Panc1 (cell line): ENCODE data around the gene RHEX. TPM values are rescaled to one million over a fixed set of nuclear protein-coding genes. Genes with fewer than 3 reads are reported as not detected.

Source experiments
- ATAC-seq: fragments of 200-7000 bp; cut with Tn5 transposase; 2 replicates; pipeline ENCODE4 v1.9.1; 2020; ENCODE audit warnings: mild to moderate bottlenecking, moderate library complexity
- BruUV-seq: library from RNA; stranded (reverse); fragments of 400-500 nt; replicated peaks from 2 replicates; lab custom pipeline; 2021; lab: Mats Ljungman, UMichigan
- CTCF ChIA-PET: fragments of 300-600 bp; sonication (Branson Sonifier 250); formaldehyde crosslinking; loops from one replicate; lab custom pipeline; 2022; ENCODE audit warnings: antibody characterized with exemption; lab: Charles Lee
- POLR2A ChIA-PET: fragments of 300-600 bp; sonication (Branson Sonifier 250); formaldehyde crosslinking; loops from one replicate; lab custom pipeline; 2022; ENCODE audit warnings: antibody characterized with exemption; lab: Charles Lee
- DNase-seq: peaks from one replicate; pipeline ENCODE4 v3.0.0-alpha.2; 2010; ENCODE audit warnings: low read depth, low spot score
- H3K27ac ChIP-seq: 2 replicates; pipeline ENCODE4 v1.5.1; 2011; ENCODE audit warnings: mild to moderate bottlenecking, low read length, inconsistent platforms
- H3K27me3 ChIP-seq: fragments of 200-500 bp; sonication (Bioruptor generic); 2 replicates; pipeline ENCODE4 v1.6.0; 2014; ENCODE audit warnings: low read length, inconsistent platforms; ENCODE audit not compliant: control insufficient read depth, insufficient read depth
- H3K36me3 ChIP-seq: fragments of 200-500 bp; sonication (Bioruptor generic); 2 replicates; pipeline ENCODE4 v1.5.1; 2014; ENCODE audit warnings: inconsistent platforms, mild to moderate bottlenecking, low read length, moderate library complexity; ENCODE audit not compliant: control insufficient read depth, insufficient read depth
- H3K4me1 ChIP-seq: 2 replicates; pipeline ENCODE4 v1.5.1; 2011; ENCODE audit warnings: inconsistent platforms, mild to moderate bottlenecking, low read length, moderate library complexity; ENCODE audit not compliant: control insufficient read depth, insufficient read depth
- H3K4me3 ChIP-seq, 2 experiments: 2 replicates each; pipeline ENCODE4 v1.5.1; 2011 to 2012; ENCODE audit warnings: low read depth in 2 of 2, low read length in 2 of 2, mild to moderate bottlenecking in 2 of 2, inconsistent platforms in 1 of 2, moderate library complexity in 1 of 2
- H3K9me3 ChIP-seq: fragments of 200-500 bp; sonication (Bioruptor generic); 2 replicates; pipeline ENCODE4 v1.5.1; 2014; ENCODE audit warnings: low read depth, mild to moderate bottlenecking, inconsistent platforms, low read length, moderate library complexity; ENCODE audit not compliant: control insufficient read depth, insufficient read depth
- CTCF ChIP-seq: fragments of 450-650 bp; IDR thresholded peaks from 2 replicates; pipeline ENCODE4 v1.5.1; 2017; ENCODE audit warnings: mild to moderate bottlenecking
- POLR2AphosphoS5 ChIP-seq: IDR thresholded peaks from 2 replicates; pipeline ENCODE4 v1.6.1; 2012; ENCODE audit warnings: mild to moderate bottlenecking, low read depth, low read length, moderate library complexity
- SIN3A ChIP-seq: IDR thresholded peaks from 2 replicates; pipeline ENCODE4 v1.6.1; 2012; ENCODE audit warnings: low read depth, mild to moderate bottlenecking, low read length, moderate library complexity, borderline replicate concordance; ENCODE audit not compliant: insufficient read depth
- TCF7L2 ChIP-seq: IDR thresholded peaks from 2 replicates; pipeline ENCODE4 v1.6.1; 2011; ENCODE audit warnings: mild to moderate bottlenecking, low read depth, low read length, inconsistent platforms
- in situ Hi-C: cut with HindIII; loops from 2 replicates; pipeline ENCODE4 v1.10.0; 2016; ENCODE audit warnings: low sequenced_read_pairs, low pct_unique_long_range_greater_than_20kb
- intact Hi-C: fragments of 100-400 bp; cut with micrococcal nuclease; formaldehyde crosslinking; loops from one replicate; pipeline ENCODE4 v1.10.0; 2022; ENCODE audit not compliant: unreplicated experiment
- total RNA-seq: library from RNA; stranded (reverse); gene quantifications from one replicate; pipeline ENCODE4 v1.2.1, GENCODE V29; 2021; ENCODE audit not compliant: unreplicated experiment
- TF ChIP-seq, protein P1 (sequence below), 2 experiments: IDR thresholded peaks; 2 replicates each; pipeline ENCODE4 v1.6.1; 2011 to 2012; ENCODE audit warnings: low read depth in 2 of 2, control low read depth in 1 of 2, low read length in 1 of 2, mild to moderate bottlenecking in 1 of 2, moderate library complexity in 1 of 2; ENCODE audit not compliant: insufficient read depth in 1 of 2

RHEX gene
- total RNA-seq, 1 experiment from 2014 or later, result not detected

- CTCF ChIA-PET, result no interaction called here
Measured at GRCh38 chr1:206065547-206066145, 12.7 kb downstream of the RHEX start.

GRCh38 chr1:206066479-206067171 is 13.7 kb downstream of the RHEX start:
- H3K9me3 ChIP-seq, result no peaks in the 10 kb centered on the region
- no peak overlapping the region for H3K27ac ChIP-seq
- intact Hi-C loops (no loop called here), in situ Hi-C loops (no loop called here)
- CTCF ChIA-PET, result interaction anchor here (0.5 kb wide), 1 partner anchor 34 kb away, joined by 4 read pairs; no protein-coding TSS in a partner anchor
- BruUV-seq, result no TSS peak
- H3K36me3 ChIP-seq, result no peaks in the 10 kb centered on the region
- ATAC-seq, result no peak
- no peak for TF ChIP-seq POLR2AphosphoS5
- TF ChIP-seq, protein P1, sequence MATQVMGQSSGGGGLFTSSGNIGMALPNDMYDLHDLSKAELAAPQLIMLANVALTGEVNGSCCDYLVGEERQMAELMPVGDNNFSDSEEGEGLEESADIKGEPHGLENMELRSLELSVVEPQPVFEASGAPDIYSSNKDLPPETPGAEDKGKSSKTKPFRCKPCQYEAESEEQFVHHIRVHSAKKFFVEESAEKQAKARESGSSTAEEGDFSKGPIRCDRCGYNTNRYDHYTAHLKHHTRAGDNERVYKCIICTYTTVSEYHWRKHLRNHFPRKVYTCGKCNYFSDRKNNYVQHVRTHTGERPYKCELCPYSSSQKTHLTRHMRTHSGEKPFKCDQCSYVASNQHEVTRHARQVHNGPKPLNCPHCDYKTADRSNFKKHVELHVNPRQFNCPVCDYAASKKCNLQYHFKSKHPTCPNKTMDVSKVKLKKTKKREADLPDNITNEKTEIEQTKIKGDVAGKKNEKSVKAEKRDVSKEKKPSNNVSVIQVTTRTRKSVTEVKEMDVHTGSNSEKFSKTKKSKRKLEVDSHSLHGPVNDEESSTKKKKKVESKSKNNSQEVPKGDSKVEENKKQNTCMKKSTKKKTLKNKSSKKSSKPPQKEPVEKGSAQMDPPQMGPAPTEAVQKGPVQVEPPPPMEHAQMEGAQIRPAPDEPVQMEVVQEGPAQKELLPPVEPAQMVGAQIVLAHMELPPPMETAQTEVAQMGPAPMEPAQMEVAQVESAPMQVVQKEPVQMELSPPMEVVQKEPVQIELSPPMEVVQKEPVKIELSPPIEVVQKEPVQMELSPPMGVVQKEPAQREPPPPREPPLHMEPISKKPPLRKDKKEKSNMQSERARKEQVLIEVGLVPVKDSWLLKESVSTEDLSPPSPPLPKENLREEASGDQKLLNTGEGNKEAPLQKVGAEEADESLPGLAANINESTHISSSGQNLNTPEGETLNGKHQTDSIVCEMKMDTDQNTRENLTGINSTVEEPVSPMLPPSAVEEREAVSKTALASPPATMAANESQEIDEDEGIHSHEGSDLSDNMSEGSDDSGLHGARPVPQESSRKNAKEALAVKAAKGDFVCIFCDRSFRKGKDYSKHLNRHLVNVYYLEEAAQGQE (IDR thresholded peaks at IDR 0.05; ENCODE audit: insufficient read depth in 1 of 2, low read depth in 2 of 2, low read length in 1 of 2), result no peak
- TF ChIP-seq SIN3A, result no peak
- no peak for TF ChIP-seq TCF7L2
- no peak for TF ChIP-seq CTCF
- POLR2A ChIA-PET, result no interaction called here
- no peak overlapping the region for H3K4me3 ChIP-seq
- H3K27me3 ChIP-seq, result no peaks in the 10 kb centered on the region; the same call in 1 of the 2 replicates
- no peaks in the 10 kb centered on the region for H3K4me1 ChIP-seq
- no peak for DNase-seq

More at GRCh38 chr1:206065547-206066145, 12.7 kb downstream of the RHEX start:
- intact Hi-C loops (no loop called here), in situ Hi-C loops (no loop called here)
- H3K4me3 ChIP-seq, result no peak overlapping the region
- no peaks in the 10 kb centered on the region for H3K36me3 ChIP-seq
- no peaks in the 10 kb centered on the region; the same call in 1 of the 2 replicates for H3K27me3 ChIP-seq
- ATAC-seq, result no peak
- no peaks in the 10 kb centered on the region for H3K9me3 ChIP-seq
- no peak for DNase-seq
- TF ChIP-seq SIN3A (no peak), TCF7L2 (no peak), CTCF (no peak), POLR2AphosphoS5 (no peak)
- TF ChIP-seq, protein P1 (IDR thresholded peaks at IDR 0.05; ENCODE audit: insufficient read depth in 1 of 2, low read depth in 2 of 2, low read length in 1 of 2), result no peak
- POLR2A ChIA-PET, result no interaction called here
- no TSS peak for BruUV-seq
- H3K27ac ChIP-seq, result no peak overlapping the region
- no peaks in the 10 kb centered on the region for H3K4me1 ChIP-seq
